A673 (cell line): Measurements from ENCODE around the gene SGMS1. TPM values are rescaled to one million over a fixed set of nuclear protein-coding genes. Genes with fewer than 3 reads are reported as not detected.
"Not testable (repeated sequence)": the region's sequence is repeated elsewhere in the genome, so short reads cannot be mapped to it uniquely, and the experiment has no call there.

Experiments used
- BruUV-seq: library from RNA; stranded (reverse); fragments of 400-500 nt; replicated peaks from 2 replicates; lab custom pipeline; 2021; lab: Mats Ljungman, UMichigan
- CTCF ChIA-PET: fragments of 300-600 bp; sonication (Branson Sonifier 250); formaldehyde crosslinking; loops from one replicate; lab custom pipeline; 2022; ENCODE audit warnings: antibody characterized with exemption; lab: Charles Lee
- POLR2A ChIA-PET: fragments of 300-600 bp; sonication (Branson Sonifier 250); formaldehyde crosslinking; loops from one replicate; lab custom pipeline; 2022; ENCODE audit warnings: antibody characterized with exemption; ENCODE audit not compliant: low non-redundant PET; lab: Charles Lee
- DNase-seq: peaks from one replicate; pipeline ENCODE4 v3.0.0-alpha.2; 2015; ENCODE audit warnings: low spot score
- H3K27ac ChIP-seq: fragments of 200-600 bp; sonication (generic); 2 replicates; pipeline ENCODE4 v1.5.1; 2016; ENCODE audit warnings: mixed run types, low read depth, mild to moderate bottlenecking, mixed read lengths, antibody characterized with exemption, low read length; ENCODE audit not compliant: poor library complexity, severe bottlenecking
- H3K27me3 ChIP-seq: fragments of 200-600 bp; sonication (generic); replicated peaks from 2 replicates; pipeline ENCODE4 v1.6.1; 2017; ENCODE audit warnings: mixed run types, low read depth, mild to moderate bottlenecking, mixed read lengths, antibody characterized with exemption, low read length; ENCODE audit not compliant: insufficient read depth, poor library complexity
- H3K36me3 ChIP-seq: fragments of 200-600 bp; sonication (generic); 2 replicates; pipeline ENCODE4 v1.6.1; 2016; ENCODE audit warnings: mixed run types, mild to moderate bottlenecking, mixed read lengths, antibody characterized with exemption, low read length; ENCODE audit not compliant: insufficient read depth, poor library complexity, severe bottlenecking
- H3K4me1 ChIP-seq: fragments of 200-600 bp; sonication (generic); 2 replicates; pipeline ENCODE4 v1.6.1; 2017; ENCODE audit warnings: mixed run types, mild to moderate bottlenecking, mixed read lengths, antibody characterized with exemption, low read length; ENCODE audit not compliant: insufficient read depth, poor library complexity, severe bottlenecking
- H3K4me3 ChIP-seq: fragments of 200-600 bp; sonication (generic); 2 replicates; pipeline ENCODE4 v1.5.1; 2016; ENCODE audit warnings: low read depth, mixed run types, mild to moderate bottlenecking, mixed read lengths, low read length; ENCODE audit not compliant: poor library complexity, severe bottlenecking
- H3K9me3 ChIP-seq: fragments of 200-600 bp; sonication (generic); 2 replicates; pipeline ENCODE4 v1.6.1; 2016; ENCODE audit warnings: mixed run types, low read depth, mild to moderate bottlenecking, mixed read lengths, antibody characterized with exemption, low read length; ENCODE audit not compliant: poor library complexity, severe bottlenecking
- EZH2 ChIP-seq: fragments of 200-600 bp; sonication (generic); IDR thresholded peaks from 2 replicates; pipeline ENCODE4 v1.6.1; 2017; ENCODE audit warnings: borderline replicate concordance, low read depth, mild to moderate bottlenecking, mixed read lengths, antibody characterized with exemption, low read length; ENCODE audit not compliant: poor library complexity, severe bottlenecking
- intact Hi-C: fragments of 100-400 bp; cut with micrococcal nuclease; formaldehyde crosslinking; loops from one replicate; pipeline ENCODE4 v1.10.0; 2022; ENCODE audit not compliant: unreplicated experiment
- total RNA-seq: library from RNA; stranded (reverse); gene quantifications from 2 replicates; pipeline ENCODE4 v1.2.3, GENCODE V29; 2021
- TF ChIP-seq, protein P1 (sequence below): fragments of 300-800, 200-600 bp; sonication (generic); conservative IDR thresholded peaks from 2 replicates; pipeline ENCODE4 v1.5.1; 2017; ENCODE audit warnings: low read depth, mild to moderate bottlenecking, antibody characterized with exemption, low read length, moderate library complexity, mixed read lengths

SGMS1 gene
- total RNA-seq, 1 experiment from 2014 or later: 13.0 TPM

GRCh38 chr10:50497758-50498157, 126.0 kb downstream of the SGMS1 start:
- CTCF ChIA-PET: no interaction called here
- no peaks in the 10 kb centered on the region for H3K9me3 ChIP-seq
- POLR2A ChIA-PET: no interaction called here
- H3K27ac ChIP-seq: no peak overlapping the region
- no peaks in the 10 kb centered on the region for H3K27me3 ChIP-seq
- DNase-seq: no peak
- no peaks in the 10 kb centered on the region for H3K4me1 ChIP-seq
- BruUV-seq: no TSS peak
- intact Hi-C loops: no loop called here
- H3K4me3 ChIP-seq: no peak overlapping the region
- no peak for TF ChIP-seq EZH2
- TF ChIP-seq, protein P1, sequence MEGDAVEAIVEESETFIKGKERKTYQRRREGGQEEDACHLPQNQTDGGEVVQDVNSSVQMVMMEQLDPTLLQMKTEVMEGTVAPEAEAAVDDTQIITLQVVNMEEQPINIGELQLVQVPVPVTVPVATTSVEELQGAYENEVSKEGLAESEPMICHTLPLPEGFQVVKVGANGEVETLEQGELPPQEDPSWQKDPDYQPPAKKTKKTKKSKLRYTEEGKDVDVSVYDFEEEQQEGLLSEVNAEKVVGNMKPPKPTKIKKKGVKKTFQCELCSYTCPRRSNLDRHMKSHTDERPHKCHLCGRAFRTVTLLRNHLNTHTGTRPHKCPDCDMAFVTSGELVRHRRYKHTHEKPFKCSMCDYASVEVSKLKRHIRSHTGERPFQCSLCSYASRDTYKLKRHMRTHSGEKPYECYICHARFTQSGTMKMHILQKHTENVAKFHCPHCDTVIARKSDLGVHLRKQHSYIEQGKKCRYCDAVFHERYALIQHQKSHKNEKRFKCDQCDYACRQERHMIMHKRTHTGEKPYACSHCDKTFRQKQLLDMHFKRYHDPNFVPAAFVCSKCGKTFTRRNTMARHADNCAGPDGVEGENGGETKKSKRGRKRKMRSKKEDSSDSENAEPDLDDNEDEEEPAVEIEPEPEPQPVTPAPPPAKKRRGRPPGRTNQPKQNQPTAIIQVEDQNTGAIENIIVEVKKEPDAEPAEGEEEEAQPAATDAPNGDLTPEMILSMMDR: no peak
- no peaks in the 10 kb centered on the region for H3K36me3 ChIP-seq

DNA sequence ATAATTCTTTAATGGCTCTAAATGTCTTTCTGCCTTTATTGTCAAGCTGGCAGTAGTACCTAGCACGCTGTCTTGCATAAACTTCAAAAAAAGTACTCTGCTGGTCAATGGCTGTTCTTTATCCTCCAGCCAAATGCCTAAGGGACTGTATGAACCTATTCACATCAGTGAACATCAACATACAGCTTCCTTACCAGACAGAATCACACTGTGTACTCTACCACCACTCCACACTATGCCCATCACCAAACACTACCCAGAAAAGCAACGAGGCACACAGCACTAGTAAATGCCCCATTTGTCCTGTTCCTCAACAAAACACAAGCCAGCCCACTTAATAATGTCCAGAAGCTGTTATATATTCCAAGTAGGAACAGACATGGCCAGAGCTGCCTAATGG, 127.5 kb downstream of the SGMS1 start:
- Histone ChIP-seq H3K4me1 (no peaks in the 10 kb centered on the region), H3K9me3 (no peaks in the 10 kb centered on the region), H3K27me3 (no peaks in the 10 kb centered on the region), H3K36me3 (no peaks in the 10 kb centered on the region), H3K27ac (no peak overlapping the region), H3K4me3 (no peak overlapping the region)
- POLR2A ChIA-PET: interaction anchor here (0.6 kb wide), 1 partner anchor 13 kb away, joined by 3 read pairs; no protein-coding TSS in a partner anchor
- no peak for DNase-seq
- no TSS peak for BruUV-seq
- CTCF ChIA-PET: no interaction called here
- no peak for TF ChIP-seq EZH2
- TF ChIP-seq, protein P1: no peak
- intact Hi-C loops: no loop called here

DNA sequence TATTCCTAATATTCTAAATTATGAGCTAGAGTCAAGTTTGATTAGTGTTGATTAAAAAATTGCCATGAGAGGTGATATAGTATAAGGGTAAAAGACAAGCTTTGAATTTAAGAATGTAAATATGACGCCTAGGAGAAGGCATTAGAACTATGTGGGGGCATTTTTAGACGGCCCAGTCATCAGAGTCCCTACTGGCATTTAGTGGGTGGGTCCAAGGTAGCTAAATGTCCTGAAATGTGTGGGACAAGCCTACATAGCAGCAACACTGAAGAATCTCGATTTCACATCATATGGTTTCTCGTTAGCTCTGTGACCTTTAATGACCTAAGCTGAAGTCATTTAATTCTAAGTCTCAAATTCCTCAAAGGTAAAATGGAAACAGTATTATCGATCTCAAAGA, 133.5 kb downstream of the SGMS1 start:
- H3K36me3 ChIP-seq: no peaks in the 10 kb centered on the region
- no peaks in the 10 kb centered on the region for H3K27me3 ChIP-seq
- POLR2A ChIA-PET: no interaction called here
- no peaks in the 10 kb centered on the region for H3K9me3 ChIP-seq
- no peaks in the 10 kb centered on the region for H3K4me1 ChIP-seq
- no TSS peak for BruUV-seq
- no peak for DNase-seq
- no peak overlapping the region for H3K4me3 ChIP-seq
- TF ChIP-seq, protein P1: no peak
- TF ChIP-seq EZH2: no peak
- no peak overlapping the region for H3K27ac ChIP-seq
- CTCF ChIA-PET: interaction anchor here (0.6 kb wide), 1 partner anchor 12 kb away, joined by 9 read pairs; no protein-coding TSS in a partner anchor
- intact Hi-C loops: no loop called here

- H3K4me1 ChIP-seq, H3K36me3 ChIP-seq, H3K9me3 ChIP-seq, BruUV-seq, DNase-seq, intact Hi-C loops, POLR2A ChIA-PET, CTCF ChIA-PET, H3K27ac ChIP-seq, H3K4me3 ChIP-seq, H3K27me3 ChIP-seq: not testable (repeated sequence)
Measured at GRCh38 chr10:50484550-50484949, 139.2 kb downstream of the SGMS1 start.
